ENCODE data around the gene SLC45A1.

The SLC45A1 gene

GRCh38 chr1:8351693-8352470 is 34.0 kb downstream of the SLC45A1 start:
- H3K4me3 ChIP-seq (ENCODE audit: low read depth, low read length) = no peak overlapping the region
- DNase-seq (ENCODE audit: low read depth) = no peak
- TF ChIP-seq CTCF (IDR thresholded peaks at IDR 0.05; ENCODE audit: insufficient read depth, low read depth, low read length, missing control alignments) = peak; percentile 46

- no peak overlapping the region for H3K4me3 ChIP-seq (ENCODE audit: low read depth, low read length)
- TF ChIP-seq CTCF (IDR thresholded peaks at IDR 0.05; ENCODE audit: insufficient read depth, low read depth, low read length, missing control alignments) = no peak
- no peak for DNase-seq (ENCODE audit: low read depth)
Measured at GRCh38 chr1:8352471-8352845, 34.5 kb downstream of the SLC45A1 start.

GRCh38 chr1:8352886-8353785 is 35.2 kb downstream of the SLC45A1 start:
- no peak for TF ChIP-seq CTCF (IDR thresholded peaks at IDR 0.05; ENCODE audit: insufficient read depth, low read depth, low read length, missing control alignments)

GRCh38 chr1:8354038-8354437 is 36.1 kb downstream of the SLC45A1 start:
- no peak overlapping the region for H3K4me3 ChIP-seq (ENCODE audit: low read depth, low read length)
- no peak for TF ChIP-seq CTCF (IDR thresholded peaks at IDR 0.05; ENCODE audit: insufficient read depth, low read depth, low read length, missing control alignments)
- DNase-seq (ENCODE audit: low read depth) = no peak

More at GRCh38 chr1:8352886-8353785, 35.2 kb downstream of the SLC45A1 start:
- no peak overlapping the region for H3K4me3 ChIP-seq (ENCODE audit: low read depth, low read length)
- DNase-seq (ENCODE audit: low read depth) = no peak

- H3K4me3 ChIP-seq (ENCODE audit: low read depth, low read length) = no peak overlapping the region
- no peak for TF ChIP-seq CTCF (IDR thresholded peaks at IDR 0.05; ENCODE audit: insufficient read depth, low read depth, low read length, missing control alignments)
- DNase-seq (ENCODE audit: low read depth) = no peak
Measured at GRCh38 chr1:8355439-8356255, 37.7 kb downstream of the SLC45A1 start.

All from GM12865 (cell line).